GM12878 (cell line): ENCODE data around the gene MAD1L1. TPM values are rescaled to one million over a fixed set of nuclear protein-coding genes. Genes with fewer than 3 reads are reported as not detected.

Experiments used
- ATAC-seq: fragments of 200-7000 bp; cut with Tn5 transposase; 3 replicates; pipeline ENCODE4 v1.9.1; 2020; ENCODE audit warnings: mild to moderate bottlenecking, moderate library complexity
- BruUV-seq: library from RNA; stranded (reverse); fragments of 400-500 nt; replicated peaks from 2 replicates; lab custom pipeline; 2021; lab: Mats Ljungman, UMichigan
- CTCF ChIA-PET: fragments of 300-600 bp; sonication (Branson Sonifier 250); formaldehyde crosslinking; extraction: SDS; loops from one replicate; lab custom pipeline; 2021; ENCODE audit warnings: inconsistent platforms; lab: Yijun Ruan, JAX
- POLR2A ChIA-PET: fragments of 350-600 bp; formaldehyde crosslinking; extraction: SDS; loops from one replicate; lab custom pipeline; 2021; ENCODE audit warnings: inconsistent platforms; lab: Charles Lee
- RAD21 ChIA-PET: fragments of 300-600 bp; sonication (Branson Sonifier 250); formaldehyde crosslinking; loops from one replicate; lab custom pipeline; 2023; ENCODE audit warnings: antibody characterized with exemption; ENCODE audit not compliant: unreplicated experiment; lab: Charles Lee
- SMC1A ChIA-PET: fragments of 300-600 bp; sonication (Branson Sonifier 250); formaldehyde crosslinking; loops from one replicate; lab custom pipeline; 2023; ENCODE audit not compliant: unreplicated experiment, uncharacterized antibody; lab: Charles Lee
- DNase-seq: peaks from one replicate; pipeline ENCODE4 v3.0.0-alpha.2; 2011; ENCODE audit warnings: low read depth, low spot score
- FAIRE-seq: peaks from 3 replicates; lab custom pipeline; 2011; peaks lifted over from hg19 to GRCh38; lab: Jason Lieb, UNC
- H2AFZ ChIP-seq: 2 replicates; pipeline ENCODE4 v1.6.0; 2011; ENCODE audit warnings: low read depth, low read length, control low read depth; ENCODE audit not compliant: control insufficient read depth
- H3K27ac ChIP-seq: 2 replicates; pipeline ENCODE4 v1.5.1; 2011; ENCODE audit warnings: control low read depth; ENCODE audit not compliant: control insufficient read depth, insufficient read depth
- H3K27me3 ChIP-seq, 2 experiments: replicated peaks in 1 of 2; 2 replicates each; pipeline versions ENCODE4 v1.6.0 to v1.6.1; 2011; ENCODE audit warnings: low read length in 1 of 2; ENCODE audit not compliant: control insufficient read depth in 2 of 2, insufficient read depth in 2 of 2
- H3K36me3 ChIP-seq, 2 experiments: 2 replicates each; pipeline ENCODE4 v1.5.1; 2011; ENCODE audit warnings: low read length in 1 of 2; ENCODE audit not compliant: control insufficient read depth in 2 of 2, insufficient read depth in 2 of 2
- H3K4me1 ChIP-seq: 2 replicates; pipeline ENCODE4 v1.6.1; 2011; ENCODE audit warnings: mild to moderate bottlenecking, low read length, moderate library complexity, mixed read lengths; ENCODE audit not compliant: control insufficient read depth, insufficient read depth
- H3K4me2 ChIP-seq: 2 replicates; pipeline ENCODE4 v1.6.0; 2011; ENCODE audit warnings: control low read depth; ENCODE audit not compliant: control insufficient read depth, insufficient read depth
- H3K4me3 ChIP-seq: fragments of 200-600 bp; sonication (generic); 2 replicates; pipeline ENCODE4 v1.5.1; 2016
- H3K79me2 ChIP-seq: 2 replicates; pipeline ENCODE4 v1.6.0; 2011; ENCODE audit warnings: low read length; ENCODE audit not compliant: control insufficient read depth, insufficient read depth
- H3K9ac ChIP-seq: 2 replicates; pipeline ENCODE4 v1.8.0; 2011; ENCODE audit warnings: low read length, control low read depth, mixed read lengths; ENCODE audit not compliant: control insufficient read depth, insufficient read depth
- H3K9me3 ChIP-seq: replicated peaks from 3 replicates; pipeline ENCODE4 v1.5.1; 2011; ENCODE audit warnings: mild to moderate bottlenecking, low read length; ENCODE audit not compliant: control insufficient read depth, insufficient read depth
- H4K20me1 ChIP-seq: 2 replicates; pipeline ENCODE4 v1.6.0; 2011; ENCODE audit not compliant: control insufficient read depth, insufficient read depth
- FOS ChIP-seq: IDR thresholded peaks from 3 replicates; pipeline ENCODE4 v1.6.1; 2011; ENCODE audit warnings: borderline replicate concordance; ENCODE audit not compliant: insufficient read length; ENCODE audit errors: extremely low read depth
- IRF4 ChIP-seq: IDR thresholded peaks from 2 replicates; pipeline ENCODE4 v1.6.1; 2011; ENCODE audit warnings: low read depth, low read length
- MTA2 ChIP-seq: fragments of 450-650 bp; IDR thresholded peaks from 2 replicates; pipeline ENCODE4 v1.6.1; 2016; ENCODE audit warnings: low read depth, mild to moderate bottlenecking, moderate library complexity
- MTA3 ChIP-seq: IDR thresholded peaks from 2 replicates; pipeline ENCODE4 v1.6.1; 2012; ENCODE audit warnings: low read length, inconsistent platforms, borderline replicate concordance
- POLR2AphosphoS5 ChIP-seq: IDR thresholded peaks from 2 replicates; pipeline ENCODE4 v1.6.1; 2011; ENCODE audit warnings: mild to moderate bottlenecking, low read length, inconsistent platforms
- RBBP5 ChIP-seq: fragments of 200-600 bp; sonication (generic); conservative IDR thresholded peaks from 2 replicates; pipeline ENCODE4 v1.6.1; 2016
- SREBF2 ChIP-seq: IDR thresholded peaks from 2 replicates; pipeline ENCODE4 v1.6.1; 2012; ENCODE audit warnings: mild to moderate bottlenecking, low read length
- TBL1XR1 ChIP-seq: IDR thresholded peaks from 2 replicates; pipeline ENCODE4 v1.6.1; 2012; ENCODE audit warnings: low read depth, low read length, improper control_type of control experiment
- whole genome bisulfite sequencing: methylation state at CpG from one replicate; pipeline ENCODE4 v1.1.6; 2016; ENCODE audit warnings: low lambda C conversion rate; ENCODE audit not compliant: insufficient replicate concordance, insufficient coverage; ENCODE audit errors: missing lambda C conversion rate; 5-methylcytosine and 5-hydroxymethylcytosine counted together
- in situ Hi-C: fragments of 300-500 bp; cut with MboI; formaldehyde crosslinking; loops from 9 replicates; pipeline ENCODE4 v1.14.3; 2018; ENCODE audit warnings: mixed read lengths
- intact Hi-C: fragments of 100-400 bp; cut with micrococcal nuclease; formaldehyde crosslinking; loops from one replicate; pipeline ENCODE4 v1.14.2; 2022; ENCODE audit not compliant: unreplicated experiment
- polyA plus RNA-seq, 11 experiments: library from polyadenylated mRNA; depleted of rRNA in 4 of 11; unstranded in 6 of 11; stranded (reverse) in 5 of 11; fragments of >200 nt; fragmentation: Nextera tagmentation in 4 of 11; fragmentation: Illumina TruSeq in 1 of 11; extraction: Ambion mirVana in 4 of 11; extraction: Trizol in 1 of 11; gene quantifications; 1 replicate in 1 of 11; 2 replicates in 10 of 11; pipeline versions ENCODE4 v1.2.1 to v1.2.3, GENCODE V29; 2011 to 2016; ENCODE audit warnings: inconsistent platforms in 2 of 11, missing spikeins in 2 of 11, low read depth in 1 of 11
- total RNA-seq, 4 experiments: library from RNA; depleted of rRNA in 3 of 4; stranded (reverse); fragments of >200 nt in 3 of 4; fragmentation: Illumina TruSeq in 1 of 4; extraction: Trizol in 1 of 4; gene quantifications; 2 replicates each; pipeline versions ENCODE4 v1.2.1 to v1.2.3, GENCODE V29; 2013 to 2021
- TF ChIP-seq, protein P1 (sequence below): IDR thresholded peaks from 2 replicates; pipeline ENCODE4 v1.6.1; 2012; ENCODE audit warnings: low read length, inconsistent platforms
- TF ChIP-seq, protein P2 (sequence below): fragments of 450-650 bp; IDR thresholded peaks from 2 replicates; pipeline ENCODE4 v1.6.1; 2014; ENCODE audit warnings: mild to moderate bottlenecking

Gene MAD1L1
- total and polyA plus RNA-seq, 10 of the 15 experiments (the other 5 are each of a cell fraction or from before 2014, with no cell fraction given): 2.2 to 76.8 (median 38.3) TPM

DNA sequence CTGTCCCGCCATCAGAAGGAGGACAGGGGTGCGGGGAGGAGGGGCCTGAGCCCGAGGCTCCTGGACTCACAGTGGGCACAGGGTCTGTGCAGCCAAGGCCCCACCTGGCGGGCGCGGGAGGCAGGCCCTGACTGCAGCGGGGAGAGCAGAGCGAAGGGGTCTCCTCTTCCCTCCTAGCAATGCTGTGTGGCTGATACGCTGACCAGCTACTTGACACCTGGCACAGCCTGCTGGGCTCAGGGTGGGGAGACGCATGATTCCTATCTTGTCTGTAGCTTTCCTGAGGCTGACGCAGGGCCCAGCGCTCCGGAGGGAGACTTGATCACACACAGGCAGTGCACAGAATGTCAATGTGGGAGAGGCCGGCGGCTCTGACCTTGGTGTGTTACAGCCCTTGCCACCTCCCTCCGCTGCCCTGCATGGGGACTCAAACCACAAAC is 387.8 kb downstream of the MAD1L1 start:
- H3K79me2 ChIP-seq: no peaks in the 10 kb centered on the region
- DNase-seq: no peak
- H3K9ac ChIP-seq: no peak overlapping the region
- in situ Hi-C loops: no loop called here
- WGBS: 87% methylated on average over 16 of the region's 16 CpGs
- H3K4me3 ChIP-seq: no peak overlapping the region
- SMC1A ChIA-PET: no interaction called here
- H3K27me3 ChIP-seq: no peaks in the 10 kb centered on the region
- FAIRE-seq: no peak
- H2AFZ ChIP-seq: no peak overlapping the region
- H3K36me3 ChIP-seq: peaks cover 0 to 2% of the 10 kb centered on the region in 2 experiments; a peak in 2 of 4 replicates
- no peak overlapping the region for H3K4me2 ChIP-seq
- BruUV-seq: no TSS peak
- RAD21 ChIA-PET: no interaction called here
- CTCF ChIA-PET: no interaction called here
- intact Hi-C loops: no loop called here
- TF ChIP-seq, protein P1, sequence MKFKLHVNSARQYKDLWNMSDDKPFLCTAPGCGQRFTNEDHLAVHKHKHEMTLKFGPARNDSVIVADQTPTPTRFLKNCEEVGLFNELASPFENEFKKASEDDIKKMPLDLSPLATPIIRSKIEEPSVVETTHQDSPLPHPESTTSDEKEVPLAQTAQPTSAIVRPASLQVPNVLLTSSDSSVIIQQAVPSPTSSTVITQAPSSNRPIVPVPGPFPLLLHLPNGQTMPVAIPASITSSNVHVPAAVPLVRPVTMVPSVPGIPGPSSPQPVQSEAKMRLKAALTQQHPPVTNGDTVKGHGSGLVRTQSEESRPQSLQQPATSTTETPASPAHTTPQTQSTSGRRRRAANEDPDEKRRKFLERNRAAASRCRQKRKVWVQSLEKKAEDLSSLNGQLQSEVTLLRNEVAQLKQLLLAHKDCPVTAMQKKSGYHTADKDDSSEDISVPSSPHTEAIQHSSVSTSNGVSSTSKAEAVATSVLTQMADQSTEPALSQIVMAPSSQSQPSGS: no peak
- TF ChIP-seq MTA3 (no peak), SREBF2 (no peak), RBBP5 (no peak), MTA2 (no peak), POLR2AphosphoS5 (no peak), TBL1XR1 (no peak), IRF4 (no peak), FOS (no peak)
- TF ChIP-seq, protein P2, sequence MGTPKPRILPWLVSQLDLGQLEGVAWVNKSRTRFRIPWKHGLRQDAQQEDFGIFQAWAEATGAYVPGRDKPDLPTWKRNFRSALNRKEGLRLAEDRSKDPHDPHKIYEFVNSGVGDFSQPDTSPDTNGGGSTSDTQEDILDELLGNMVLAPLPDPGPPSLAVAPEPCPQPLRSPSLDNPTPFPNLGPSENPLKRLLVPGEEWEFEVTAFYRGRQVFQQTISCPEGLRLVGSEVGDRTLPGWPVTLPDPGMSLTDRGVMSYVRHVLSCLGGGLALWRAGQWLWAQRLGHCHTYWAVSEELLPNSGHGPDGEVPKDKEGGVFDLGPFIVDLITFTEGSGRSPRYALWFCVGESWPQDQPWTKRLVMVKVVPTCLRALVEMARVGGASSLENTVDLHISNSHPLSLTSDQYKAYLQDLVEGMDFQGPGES: no peak
- POLR2A ChIA-PET: no interaction called here
- H3K4me1 ChIP-seq: no peaks in the 10 kb centered on the region
- no peak for ATAC-seq
- no peak overlapping the region for H3K27ac ChIP-seq
- no peaks in the 10 kb centered on the region for H4K20me1 ChIP-seq
- no peaks in the 10 kb centered on the region for H3K9me3 ChIP-seq
